ENCODE measurements around the gene DPCD.

Gene DPCD

DNA sequence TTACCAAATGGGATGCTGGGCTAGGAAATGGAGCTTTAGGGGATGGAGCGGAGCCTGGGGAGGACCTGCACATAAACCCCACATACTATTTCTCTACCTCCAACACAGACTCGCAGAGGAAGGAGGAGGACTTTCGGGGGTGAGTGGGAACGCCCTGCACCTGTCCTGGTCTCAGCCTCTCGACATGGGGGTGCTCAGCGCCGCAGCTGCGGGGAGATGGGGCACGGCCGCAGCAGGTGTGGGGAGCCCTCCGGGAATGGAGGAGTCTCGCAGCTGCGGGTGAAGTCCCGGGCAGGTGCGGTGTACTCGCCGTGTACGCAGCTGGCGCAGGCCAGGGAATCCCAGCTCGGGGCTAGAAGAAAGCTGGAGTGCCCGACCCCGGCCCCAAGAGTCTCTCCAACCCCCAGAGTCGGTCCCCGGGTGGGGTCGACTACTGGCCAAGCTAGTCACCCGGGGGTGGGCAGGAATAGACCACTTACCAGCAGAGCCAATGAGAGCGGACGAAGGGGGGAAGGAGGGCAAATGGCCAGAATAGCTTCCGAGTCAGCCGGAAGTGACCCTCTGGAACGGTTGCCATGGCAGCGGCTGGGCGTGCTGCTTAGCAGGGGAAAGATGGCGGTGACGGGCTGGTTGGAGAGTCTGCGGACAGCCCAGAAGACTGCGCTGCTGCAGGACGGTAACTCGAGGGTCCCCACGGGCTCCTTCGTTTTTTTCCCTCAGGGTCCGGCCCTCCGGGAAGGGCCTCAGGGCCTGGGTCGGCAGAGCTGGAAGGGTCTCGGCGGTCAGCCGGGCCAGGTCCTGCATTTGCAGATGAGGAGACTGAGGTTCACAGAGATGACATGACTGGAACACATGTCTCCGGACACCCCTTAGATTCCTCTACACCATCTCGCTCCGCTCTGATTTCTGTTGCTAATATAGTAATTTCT, at the start of gene DPCD, which contains the start of gene POLL:
Gene DPCD, plus strand, starts transcription at position 597 of the 929 bp plus-strand sequence. Its CDS starts 16 bp downstream, at position 613.
Gene POLL, minus strand, starts transcription at position 533 of the 929 bp plus-strand sequence. CDS start 897 bp downstream, outside the sequence.
- peak; percentile 91 for DNase-seq

- no peak for DNase-seq
Measured at GRCh38 chr10:101538446-101538845, 49.7 kb upstream of the DPCD start.

DNA sequence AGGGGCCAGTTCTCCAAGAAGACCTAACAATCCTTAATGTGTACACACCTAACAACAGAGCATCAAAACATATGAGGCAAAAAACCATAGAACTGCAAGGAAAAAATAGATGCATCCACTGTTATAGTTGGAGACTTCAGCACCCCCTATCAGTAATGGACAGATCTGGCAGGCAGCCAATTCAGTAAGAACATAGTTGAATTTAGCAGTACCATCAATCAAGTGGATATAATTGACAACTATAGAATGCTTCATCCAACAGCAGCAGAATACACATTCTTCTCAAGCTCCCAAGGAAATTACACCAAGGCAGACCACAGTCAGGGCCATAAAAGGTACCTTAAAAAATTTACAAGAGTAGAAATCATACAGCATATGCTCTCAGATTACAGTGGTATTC, 42.2 kb upstream of the DPCD start:
- DNase-seq, result no peak

DNA sequence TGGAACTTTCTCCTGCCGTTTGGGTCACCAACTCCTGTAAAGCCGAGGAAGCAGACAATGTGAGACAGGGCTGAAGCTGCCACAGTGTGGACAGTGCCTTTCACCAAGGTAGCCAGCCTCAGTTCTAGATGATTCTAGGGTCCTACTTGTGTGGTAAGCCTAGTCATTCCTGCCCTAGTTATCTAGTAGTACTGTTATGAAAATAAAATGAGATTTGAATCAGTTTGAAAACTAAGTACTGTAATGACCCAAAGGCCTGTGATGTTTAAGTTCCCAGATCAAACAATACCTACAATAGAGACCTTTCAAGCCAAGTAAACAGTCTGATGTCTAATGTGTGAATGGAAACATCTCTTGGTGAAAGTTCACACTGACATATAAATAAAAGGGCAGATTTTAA, 37.2 kb upstream of the DPCD start:
- DNase-seq, result no peak

DNA sequence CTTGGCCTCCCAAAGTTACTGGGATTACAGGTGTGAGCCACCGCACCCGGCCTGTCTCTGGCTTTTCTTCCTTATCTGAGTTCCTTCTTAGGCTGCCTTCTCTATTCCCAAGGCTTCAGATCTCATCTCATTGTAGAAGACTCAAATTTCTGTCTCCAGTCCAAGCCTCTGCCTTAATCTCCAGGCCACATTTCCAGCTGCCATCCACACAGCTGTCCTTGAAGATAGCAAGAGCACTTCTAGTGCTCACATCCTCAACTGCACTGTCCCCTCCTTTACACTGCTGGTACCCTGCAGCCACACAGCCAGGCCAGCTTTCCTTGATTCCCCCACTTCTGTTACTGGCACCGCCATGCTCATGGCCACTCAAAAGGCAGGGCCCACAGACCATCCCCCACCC, 35.7 kb upstream of the DPCD start:
- DNase-seq, result no peak

- no peak for DNase-seq
Measured at GRCh38 chr10:101557541-101557940, 30.6 kb upstream of the DPCD start.

DNA sequence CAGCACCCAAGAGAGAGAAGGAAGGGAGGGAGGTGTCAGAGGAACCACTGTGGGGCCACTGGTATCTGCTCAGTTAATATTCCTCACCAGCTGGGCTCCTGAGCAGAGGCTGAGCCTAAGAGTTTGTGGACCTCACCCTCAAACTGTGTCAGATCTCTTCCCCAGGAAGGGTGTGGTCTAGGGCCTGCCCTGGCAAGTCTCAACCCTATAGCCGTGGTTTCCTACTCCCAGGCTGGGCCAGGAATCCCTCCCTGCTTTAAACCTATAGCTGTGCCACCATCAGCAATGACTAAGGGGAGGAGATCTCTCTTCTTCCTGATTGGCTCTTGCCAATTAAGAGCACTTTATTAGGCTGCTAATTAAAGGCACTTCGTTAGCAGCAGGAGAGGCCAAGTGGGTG, 29.9 kb upstream of the DPCD start:
- no peak for DNase-seq

- DNase-seq, result no peak
Measured at GRCh38 chr10:101558671-101559595, 29.2 kb upstream of the DPCD start.

DNA sequence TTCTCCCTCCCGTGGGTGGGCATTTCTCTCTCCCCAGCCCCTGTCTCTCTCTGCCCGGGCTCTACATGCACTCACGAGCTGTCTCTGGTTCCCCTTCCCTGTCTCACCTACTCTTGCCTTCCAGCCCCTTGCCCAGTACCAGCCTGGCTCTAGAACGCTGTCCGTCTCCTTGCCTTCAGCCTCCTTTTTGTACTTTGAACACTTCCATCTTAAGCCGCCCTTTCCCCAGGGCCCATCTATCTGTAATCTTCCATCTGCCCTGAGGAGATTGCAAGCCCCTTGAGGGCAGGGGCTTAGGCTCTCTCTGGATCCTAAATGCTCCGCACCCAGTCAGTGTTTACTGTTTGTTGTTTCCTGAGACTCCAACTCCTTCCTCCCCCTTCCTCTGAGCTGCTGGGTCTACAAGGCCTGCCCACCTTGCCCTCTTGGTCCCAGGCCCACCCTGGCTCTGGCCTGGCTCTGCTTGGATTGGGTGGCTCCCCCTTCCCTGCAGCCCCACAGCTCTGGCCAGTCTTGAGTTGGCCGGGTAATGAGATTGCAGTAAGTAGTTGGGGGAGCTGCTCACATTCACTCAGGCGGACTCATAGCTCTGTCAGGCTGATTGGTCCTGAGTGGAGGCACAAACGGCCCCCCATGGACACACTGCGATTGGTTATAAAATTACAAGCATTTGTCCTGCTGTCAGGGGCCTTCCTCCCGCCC, 28.4 kb upstream of the DPCD start:
- DNase-seq, result no peak

DNA sequence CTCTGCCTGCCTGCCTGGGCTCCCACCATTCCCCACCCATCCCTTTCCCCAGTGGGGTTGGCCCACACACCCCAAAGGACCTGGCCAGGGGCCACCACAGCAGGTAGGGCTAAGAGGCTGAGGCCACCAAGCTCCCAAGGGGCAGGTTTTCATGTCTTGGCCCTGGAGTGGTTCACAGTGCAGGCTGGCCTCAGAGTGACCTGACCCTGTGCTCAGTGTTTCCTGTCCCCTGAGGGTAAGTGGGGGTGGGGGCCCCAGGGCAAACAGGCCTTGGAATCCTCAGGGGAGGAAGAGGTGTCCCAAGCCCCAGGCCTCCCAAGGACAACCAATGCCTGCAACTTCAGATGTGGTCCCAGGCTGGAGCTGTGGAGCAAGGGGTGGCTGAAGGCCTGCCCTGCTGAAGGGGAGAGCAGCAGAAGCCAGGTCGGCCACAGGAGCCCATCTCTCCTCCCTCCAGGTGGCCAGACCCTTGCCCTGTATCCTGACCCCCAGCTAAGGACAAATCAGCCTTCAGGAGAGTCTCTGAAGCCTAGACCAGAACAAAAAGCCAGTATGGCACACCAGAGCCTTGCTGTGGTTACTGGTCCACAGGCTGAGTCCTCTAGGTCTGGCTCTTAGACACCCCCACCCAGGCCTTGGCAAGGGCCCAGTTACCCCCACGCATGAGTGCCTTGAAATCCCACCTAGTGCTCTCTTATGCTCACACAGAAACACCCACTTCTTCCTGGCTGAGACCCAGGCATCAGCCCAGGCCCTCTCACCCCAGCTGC, 27.6 kb upstream of the DPCD start:
- DNase-seq, result no peak

GRCh38 chr10:101561068-101561915, 26.8 kb upstream of the DPCD start:
- DNase-seq, result no peak

DNA sequence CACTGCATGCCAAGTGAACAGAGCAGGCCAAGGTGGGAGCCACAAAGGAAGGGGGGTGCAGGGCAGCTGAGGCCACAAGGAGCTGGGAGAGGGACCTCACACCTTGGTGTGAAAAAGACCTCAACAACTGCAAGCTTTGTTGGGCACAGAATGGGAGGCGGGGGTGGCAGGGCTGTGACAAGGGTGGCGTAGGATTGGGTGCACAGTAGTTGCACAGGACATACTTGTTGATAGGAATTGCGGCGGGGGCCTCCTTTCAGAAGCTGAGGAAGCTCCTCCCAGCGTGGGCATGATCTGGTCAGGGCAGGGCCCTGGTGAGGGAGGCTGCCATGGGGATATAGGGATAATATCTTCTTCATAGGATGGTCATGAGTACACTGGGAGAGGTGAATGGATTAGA, 25.9 kb upstream of the DPCD start:
- no peak for DNase-seq

GRCh38 chr10:101563007-101563406, 25.1 kb upstream of the DPCD start:
- no peak for DNase-seq

DNA sequence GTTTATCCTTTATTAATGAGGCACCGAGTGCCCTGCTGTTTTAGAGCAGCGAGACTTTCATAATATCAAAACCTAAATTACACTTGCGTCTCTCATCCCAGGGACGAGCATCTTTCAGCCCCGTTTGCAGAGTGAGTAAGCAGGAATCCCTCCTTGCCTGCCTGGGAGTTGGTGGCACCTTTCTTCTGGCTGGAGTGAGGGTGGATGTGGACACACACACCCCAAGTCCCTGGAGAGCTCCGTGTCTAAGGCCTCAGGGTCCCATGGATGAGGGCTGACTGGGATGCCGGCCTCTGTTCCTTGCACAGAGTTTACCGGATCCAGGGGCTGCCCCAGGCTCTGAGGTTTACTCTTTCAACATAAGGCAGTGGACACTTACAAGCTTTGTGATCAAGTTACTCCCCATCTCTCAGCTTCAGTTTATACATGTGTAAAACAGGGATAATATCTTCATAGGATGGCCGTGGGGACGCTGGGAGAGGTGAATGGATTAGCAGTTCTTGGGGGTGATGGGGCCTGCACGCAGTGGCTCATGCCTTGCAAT, 24.6 kb upstream of the DPCD start:
- no peak for DNase-seq

- no peak for DNase-seq
Measured at GRCh38 chr10:101564490-101564991, 23.6 kb upstream of the DPCD start.

- DNase-seq, result no peak
Measured at GRCh38 chr10:101565370-101565900, 22.7 kb upstream of the DPCD start.

DNA sequence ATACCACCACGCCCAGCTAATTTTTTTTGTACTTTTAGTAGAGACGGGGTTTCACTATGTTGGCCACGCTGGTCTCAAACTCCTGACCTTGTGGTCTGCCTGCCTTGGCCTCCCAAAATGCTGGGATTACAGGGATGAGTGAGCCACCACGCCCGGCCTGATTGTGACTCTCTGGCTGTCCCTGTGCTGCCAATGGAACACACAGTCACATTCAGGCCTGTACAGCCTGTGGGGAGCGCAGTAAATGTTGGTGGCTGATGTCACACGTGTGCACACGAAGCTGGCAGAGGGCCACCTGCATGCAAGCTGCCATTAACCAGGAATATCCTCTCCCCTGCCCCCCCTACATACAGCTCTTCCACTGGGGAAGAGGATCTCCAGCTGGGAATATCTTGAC, 22.2 kb upstream of the DPCD start:
- no peak for DNase-seq

- no peak for DNase-seq
Measured at GRCh38 chr10:101566333-101567164, 21.6 kb upstream of the DPCD start.
